ENCODE data around the gene CPNE5. TPM values are rescaled to one million over a fixed set of nuclear protein-coding genes. Genes with fewer than 3 reads are reported as not detected.

Gene CPNE5
- total RNA-seq, 1 donor from 2014 or later = not detected

DNA sequence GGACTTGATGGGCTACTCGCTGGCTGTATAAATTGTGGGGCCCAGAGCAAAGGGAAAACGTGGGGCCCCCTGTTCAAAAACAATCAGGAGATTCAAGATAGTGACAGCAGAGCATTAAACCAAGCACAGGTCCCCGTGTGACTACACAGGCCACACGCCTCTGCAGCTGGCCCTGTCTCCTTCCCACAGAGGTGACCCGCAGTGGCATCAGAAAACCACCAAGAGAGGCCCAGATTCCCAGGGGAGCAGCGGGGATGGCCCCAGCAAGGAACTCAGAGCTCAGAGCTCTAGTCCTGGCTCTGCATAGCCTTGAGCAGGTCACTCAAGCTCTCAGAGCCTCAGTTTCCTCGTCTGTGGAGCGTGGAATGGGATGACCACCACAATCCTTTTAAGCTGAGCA, 57.6 kb downstream of the CPNE5 start:
- H3K4me1 Mint-ChIP-seq (ENCODE audit: low read depth) = peaks cover 6% of the 10 kb centered on the region
- no peak for TF ChIP-seq CTCF (IDR thresholded peaks at IDR 0.05)
- H3K9me3 Mint-ChIP-seq (ENCODE audit: low read depth) = no peaks in the 10 kb centered on the region
- H3K27me3 Mint-ChIP-seq (ENCODE audit: low read depth) = peaks cover 15% of the 10 kb centered on the region
- no peak overlapping the region for H3K27ac Mint-ChIP-seq (ENCODE audit: unreplicated experiment)
- DNase-seq (ENCODE audit: low spot score) = no peak
- H3K4me3 Mint-ChIP-seq (ENCODE audit: unreplicated experiment) = no peak overlapping the region
- no peaks in the 10 kb centered on the region for H3K36me3 Mint-ChIP-seq (ENCODE audit: low read depth)

DNA sequence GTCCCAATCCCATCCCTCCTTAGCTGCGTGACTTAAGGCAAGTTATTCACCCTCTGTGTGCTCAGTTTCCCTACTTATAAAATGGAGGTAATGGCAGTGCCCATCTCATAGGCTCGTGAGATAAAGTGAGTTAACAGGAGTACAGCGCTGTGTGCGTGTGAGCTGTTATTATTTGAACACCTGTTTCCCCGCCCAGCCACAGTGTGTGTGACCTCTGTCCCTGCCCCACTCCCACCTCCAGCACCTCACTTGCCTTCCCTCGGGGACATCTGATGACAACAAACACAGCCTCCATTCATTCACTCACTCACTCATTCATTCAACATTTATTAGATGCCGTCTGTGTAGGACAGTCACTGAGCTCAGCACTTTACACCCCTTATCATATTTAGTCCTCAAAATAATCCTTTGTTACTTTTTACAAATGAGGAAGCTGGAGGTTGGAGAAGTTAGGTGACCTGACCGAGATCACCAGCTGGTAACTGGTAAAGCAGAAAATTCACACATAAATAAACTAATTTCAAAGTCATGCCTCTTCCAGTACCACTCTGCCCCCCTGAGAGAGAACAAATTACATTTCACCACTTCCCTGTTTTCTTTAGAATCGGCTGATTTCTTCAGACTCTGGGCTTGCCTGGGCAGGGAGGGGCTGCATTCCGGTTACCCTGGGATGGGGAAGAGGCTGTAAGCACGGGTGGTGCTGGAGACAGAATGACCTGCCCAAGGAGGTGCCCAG, 58.6 kb downstream of the CPNE5 start:
- H3K4me1 Mint-ChIP-seq (ENCODE audit: low read depth) = peaks cover 6% of the 10 kb centered on the region
- no peak overlapping the region for H3K27ac Mint-ChIP-seq (ENCODE audit: unreplicated experiment)
- TF ChIP-seq CTCF (IDR thresholded peaks at IDR 0.05) = no peak
- H3K27me3 Mint-ChIP-seq (ENCODE audit: low read depth) = peaks cover 17% of the 10 kb centered on the region
- H3K9me3 Mint-ChIP-seq (ENCODE audit: low read depth) = no peaks in the 10 kb centered on the region
- H3K36me3 Mint-ChIP-seq (ENCODE audit: low read depth) = no peaks in the 10 kb centered on the region
- no peak for DNase-seq (ENCODE audit: low spot score)
- H3K4me3 Mint-ChIP-seq (ENCODE audit: unreplicated experiment) = no peak overlapping the region

GRCh38 chr6:36779227-36779626, 60.0 kb downstream of the CPNE5 start:
- Mint-ChIP-seq H3K4me3 (ENCODE audit: unreplicated experiment) (no peak overlapping the region), H3K36me3 (ENCODE audit: low read depth) (peaks cover 2% of the 10 kb centered on the region)
- no peak for DNase-seq (ENCODE audit: low spot score)

GRCh38 chr6:36777801-36778200, 61.4 kb downstream of the CPNE5 start:
- peaks cover 24% of the 10 kb centered on the region for H3K27me3 Mint-ChIP-seq (ENCODE audit: low read depth)
- no peak for DNase-seq (ENCODE audit: low spot score)
- H3K9me3 Mint-ChIP-seq (ENCODE audit: low read depth) = no peaks in the 10 kb centered on the region
- no peak overlapping the region for H3K27ac Mint-ChIP-seq (ENCODE audit: unreplicated experiment)
- peaks cover 2% of the 10 kb centered on the region for H3K36me3 Mint-ChIP-seq (ENCODE audit: low read depth)
- no peak for TF ChIP-seq CTCF (IDR thresholded peaks at IDR 0.05)
- H3K4me3 Mint-ChIP-seq (ENCODE audit: unreplicated experiment) = no peak overlapping the region
- H3K4me1 Mint-ChIP-seq (ENCODE audit: low read depth) = peaks cover 6% of the 10 kb centered on the region

More at GRCh38 chr6:36779227-36779626, 60.0 kb downstream of the CPNE5 start:
- no peak for TF ChIP-seq CTCF (IDR thresholded peaks at IDR 0.05)
- Mint-ChIP-seq H3K9me3 (ENCODE audit: low read depth) (no peaks in the 10 kb centered on the region), H3K27me3 (ENCODE audit: low read depth) (peaks cover 24% of the 10 kb centered on the region), H3K27ac (ENCODE audit: unreplicated experiment) (no peak overlapping the region), H3K4me1 (ENCODE audit: low read depth) (peaks cover 6% of the 10 kb centered on the region)

GRCh38 chr6:36776167-36776566, 63.1 kb downstream of the CPNE5 start:
- Mint-ChIP-seq H3K4me1 (ENCODE audit: low read depth) (peaks cover 6% of the 10 kb centered on the region), H3K27me3 (ENCODE audit: low read depth) (peaks cover 24% of the 10 kb centered on the region), H3K4me3 (ENCODE audit: unreplicated experiment) (no peak overlapping the region), H3K27ac (ENCODE audit: unreplicated experiment) (no peak overlapping the region), H3K9me3 (ENCODE audit: low read depth) (no peaks in the 10 kb centered on the region), H3K36me3 (ENCODE audit: low read depth) (peaks cover 2% of the 10 kb centered on the region)
- DNase-seq (ENCODE audit: low spot score) = no peak
- TF ChIP-seq CTCF (IDR thresholded peaks at IDR 0.05) = no peak
